ENCODE data around the gene CFDP1.

The CFDP1 gene

DNA sequence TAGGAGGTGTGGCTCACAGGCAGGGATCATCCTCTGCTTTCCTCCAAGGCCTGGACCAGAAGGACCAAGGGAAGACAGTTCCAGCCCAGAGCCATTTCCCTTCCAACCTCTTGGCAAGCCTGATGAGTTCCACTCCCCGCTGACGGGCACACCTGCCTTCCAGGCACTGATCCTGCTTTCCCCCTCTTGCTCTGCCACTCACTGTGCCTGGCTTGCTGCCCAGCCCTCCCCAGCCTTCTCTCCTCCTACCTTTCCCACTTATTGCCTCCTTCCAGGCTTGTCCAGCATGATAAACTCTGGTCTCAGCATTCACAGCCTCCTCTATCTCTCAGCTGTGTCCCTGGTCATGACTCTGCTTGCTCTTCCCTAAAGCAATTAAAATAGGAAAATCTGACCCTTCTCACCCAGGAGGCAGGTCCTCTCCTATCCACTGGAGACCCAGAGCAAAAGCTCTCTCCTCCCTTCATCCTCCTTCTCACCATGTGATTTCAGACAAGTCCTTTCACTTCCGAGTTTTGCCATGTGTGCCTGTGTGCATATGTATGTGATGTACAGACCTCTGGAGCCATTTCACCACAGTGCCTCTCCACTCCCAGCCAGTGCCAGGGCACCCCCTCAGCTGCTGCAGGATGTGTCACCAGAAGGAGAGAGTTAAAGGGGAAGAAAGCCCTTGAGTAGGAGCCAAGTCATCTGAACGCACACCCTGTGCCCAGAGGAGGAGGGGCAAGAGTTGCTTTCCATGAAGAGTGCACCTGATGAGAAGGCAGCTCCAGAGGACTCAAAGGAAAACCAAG, 44.6 kb upstream of the CFDP1 start:
- H3K4me3 ChIP-seq (ENCODE audit: low read depth, low read length): no peak overlapping the region
- no peak for DNase-seq (ENCODE audit: low read depth)
- TF ChIP-seq, protein P1, sequence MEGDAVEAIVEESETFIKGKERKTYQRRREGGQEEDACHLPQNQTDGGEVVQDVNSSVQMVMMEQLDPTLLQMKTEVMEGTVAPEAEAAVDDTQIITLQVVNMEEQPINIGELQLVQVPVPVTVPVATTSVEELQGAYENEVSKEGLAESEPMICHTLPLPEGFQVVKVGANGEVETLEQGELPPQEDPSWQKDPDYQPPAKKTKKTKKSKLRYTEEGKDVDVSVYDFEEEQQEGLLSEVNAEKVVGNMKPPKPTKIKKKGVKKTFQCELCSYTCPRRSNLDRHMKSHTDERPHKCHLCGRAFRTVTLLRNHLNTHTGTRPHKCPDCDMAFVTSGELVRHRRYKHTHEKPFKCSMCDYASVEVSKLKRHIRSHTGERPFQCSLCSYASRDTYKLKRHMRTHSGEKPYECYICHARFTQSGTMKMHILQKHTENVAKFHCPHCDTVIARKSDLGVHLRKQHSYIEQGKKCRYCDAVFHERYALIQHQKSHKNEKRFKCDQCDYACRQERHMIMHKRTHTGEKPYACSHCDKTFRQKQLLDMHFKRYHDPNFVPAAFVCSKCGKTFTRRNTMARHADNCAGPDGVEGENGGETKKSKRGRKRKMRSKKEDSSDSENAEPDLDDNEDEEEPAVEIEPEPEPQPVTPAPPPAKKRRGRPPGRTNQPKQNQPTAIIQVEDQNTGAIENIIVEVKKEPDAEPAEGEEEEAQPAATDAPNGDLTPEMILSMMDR (IDR thresholded peaks at IDR 0.05; ENCODE audit: insufficient read depth, low read depth, low read length, missing control alignments): no peak

DNA sequence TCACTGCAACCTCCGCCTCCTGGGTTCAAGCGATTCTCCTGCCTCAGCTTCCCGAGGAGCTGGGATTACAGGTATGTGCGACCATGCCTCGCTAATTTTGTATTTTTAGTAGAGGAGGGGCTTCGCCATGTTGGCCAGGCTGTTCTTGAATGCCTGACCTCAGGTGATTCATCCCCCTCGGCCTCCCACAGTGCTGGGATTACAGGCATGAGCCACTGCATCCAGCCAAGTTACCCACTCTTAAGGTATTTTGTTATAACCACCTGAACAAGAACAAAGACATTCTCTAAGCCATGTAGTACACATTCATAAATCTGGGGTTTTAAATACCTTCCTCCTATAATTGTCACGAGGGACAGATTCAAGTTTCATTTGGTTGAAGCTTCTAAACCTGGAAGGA, 43.5 kb upstream of the CFDP1 start:
- TF ChIP-seq, protein P1 (IDR thresholded peaks at IDR 0.05; ENCODE audit: insufficient read depth, low read depth, low read length, missing control alignments): no peak
- DNase-seq (ENCODE audit: low read depth): no peak
- H3K4me3 ChIP-seq (ENCODE audit: low read depth, low read length): no peak overlapping the region

DNA sequence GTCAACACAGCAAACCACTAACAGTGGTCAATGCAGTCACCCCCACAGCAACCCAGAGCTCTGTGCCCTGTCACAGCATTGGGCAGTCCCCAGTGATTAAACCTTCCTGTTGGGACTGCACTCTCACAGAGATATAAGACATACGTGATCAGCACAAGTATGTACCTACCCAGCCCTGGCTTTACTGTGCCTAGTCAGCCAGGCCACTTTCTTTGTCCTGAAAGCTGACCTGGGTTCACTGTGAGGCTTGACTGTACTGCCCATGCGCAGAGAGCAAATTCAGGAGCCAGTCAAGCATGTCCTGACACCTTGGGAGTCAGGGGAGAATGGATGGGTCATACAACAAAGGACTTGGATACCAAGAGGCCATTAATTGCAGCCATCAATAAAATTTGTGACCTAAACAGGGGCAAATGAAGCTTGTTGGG, 42.1 kb upstream of the CFDP1 start:
- DNase-seq (ENCODE audit: low read depth): no peak
- TF ChIP-seq, protein P1 (IDR thresholded peaks at IDR 0.05; ENCODE audit: insufficient read depth, low read depth, low read length, missing control alignments): no peak
- H3K4me3 ChIP-seq (ENCODE audit: low read depth, low read length): no peak overlapping the region

DNA sequence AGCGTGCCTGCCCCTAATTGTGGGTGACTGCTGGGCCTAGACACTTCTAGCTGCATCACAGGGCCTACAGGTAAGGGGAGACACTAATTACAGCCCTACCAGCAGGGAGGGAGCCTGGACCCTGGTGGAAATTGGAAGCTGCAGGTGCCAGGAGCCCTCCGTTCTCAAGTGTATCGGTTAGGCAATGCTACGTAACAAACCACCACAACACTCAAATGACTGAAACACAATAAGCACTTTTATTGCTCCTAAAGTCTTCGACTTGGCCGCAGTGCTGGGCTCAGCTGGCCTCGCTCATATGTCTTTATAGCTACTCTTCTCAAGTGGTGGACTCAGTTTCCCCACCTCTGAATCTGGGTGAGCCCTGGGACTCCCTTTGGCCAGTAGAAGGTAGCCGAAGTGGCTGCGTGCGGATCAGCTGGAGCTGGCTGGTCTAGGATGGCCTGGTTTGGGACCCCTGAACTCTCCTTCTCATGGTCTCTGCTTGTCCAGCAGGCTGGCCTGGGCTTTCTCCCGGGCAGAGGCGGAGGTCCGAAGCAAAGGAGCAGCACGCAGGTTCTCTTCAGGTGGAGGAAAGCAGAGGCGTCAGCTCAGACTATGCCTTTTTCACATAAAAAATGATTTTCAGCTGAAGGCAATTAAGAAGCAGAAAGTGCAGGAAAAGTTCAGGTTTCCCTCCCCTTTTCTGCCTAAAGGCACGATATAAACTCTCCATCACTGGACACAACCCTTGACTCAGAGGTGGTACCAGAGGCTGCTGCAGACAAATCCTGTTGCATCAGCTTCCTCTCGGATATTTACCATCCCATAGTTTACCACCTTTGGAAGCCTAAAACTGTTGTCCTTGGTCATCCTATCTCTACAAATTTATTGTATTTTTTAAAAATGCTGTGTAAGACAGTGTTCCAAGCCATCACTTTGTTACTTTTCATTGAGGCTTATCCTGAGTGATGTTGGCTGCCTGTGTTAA, 39.9 kb upstream of the CFDP1 start:
- TF ChIP-seq, protein P1 (IDR thresholded peaks at IDR 0.05; ENCODE audit: insufficient read depth, low read depth, low read length, missing control alignments): no peak
- no peak for DNase-seq (ENCODE audit: low read depth)
- no peak overlapping the region for H3K4me3 ChIP-seq (ENCODE audit: low read depth, low read length)

DNA sequence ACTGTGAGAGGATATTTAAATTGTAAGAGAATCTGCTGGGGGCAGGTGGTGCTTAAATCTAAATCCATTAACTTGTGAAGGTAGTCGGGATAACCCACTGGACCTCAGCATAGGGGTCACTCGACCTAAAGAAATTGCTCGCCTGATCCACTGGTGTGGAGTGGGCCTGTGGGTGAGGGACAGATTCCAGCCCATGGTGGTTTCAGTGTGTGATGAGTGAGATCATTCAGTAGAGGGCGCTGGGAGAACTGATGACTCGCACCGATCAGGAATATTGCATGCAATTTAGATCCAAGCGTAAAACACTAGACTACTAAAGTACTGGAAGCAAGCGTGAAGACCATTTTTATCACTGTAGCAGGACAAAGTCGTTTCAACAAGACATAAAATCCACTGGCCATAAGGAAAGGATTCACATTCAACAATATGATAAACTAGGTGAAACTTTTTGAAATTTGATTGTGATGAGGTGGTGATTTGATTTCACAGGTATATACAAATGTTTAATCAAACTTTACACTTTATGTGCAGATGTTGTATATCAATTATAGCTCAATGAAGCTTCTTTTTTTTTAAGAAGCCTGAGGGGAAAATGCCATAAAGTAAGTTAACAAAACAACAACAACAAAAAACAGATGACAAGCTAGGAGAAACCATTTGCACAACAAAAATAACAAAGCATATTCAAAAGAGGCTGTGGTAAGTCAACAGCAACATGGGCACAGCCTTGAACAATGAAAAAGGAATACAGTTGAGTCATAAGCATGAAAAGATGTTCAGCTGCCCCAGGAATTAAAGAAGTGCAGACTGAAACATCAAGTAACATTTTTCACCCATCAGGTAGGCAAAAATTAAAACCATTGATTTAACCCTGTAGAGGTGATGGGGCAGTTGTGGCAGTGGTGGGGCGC, 38.7 kb upstream of the CFDP1 start:
- DNase-seq (ENCODE audit: low read depth): peak; percentile 58
- H3K4me3 ChIP-seq (ENCODE audit: low read depth, low read length): no peak overlapping the region

DNA sequence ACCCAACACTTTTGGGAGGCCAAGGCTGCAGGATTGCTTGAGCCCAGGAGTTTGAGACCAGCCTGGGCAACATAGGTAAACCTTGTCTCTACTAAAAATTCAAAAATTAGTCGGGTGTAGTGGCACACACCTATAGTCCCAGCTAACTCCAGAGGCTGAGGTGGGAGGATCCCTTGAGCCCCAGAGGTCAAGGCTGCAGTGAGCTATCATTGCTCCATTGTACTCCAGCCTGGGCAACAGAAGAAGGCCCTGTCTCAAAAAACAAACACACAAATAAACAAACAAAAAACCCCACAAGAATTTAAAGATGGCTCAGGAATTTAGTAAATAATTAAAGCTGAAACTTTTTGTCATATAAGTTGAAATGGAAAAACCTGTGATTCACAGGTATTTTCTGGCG, 33.5 kb upstream of the CFDP1 start:
- DNase-seq (ENCODE audit: low read depth): no peak
- TF ChIP-seq, protein P1 (IDR thresholded peaks at IDR 0.05; ENCODE audit: insufficient read depth, low read depth, low read length, missing control alignments): no peak
- no peak overlapping the region for H3K4me3 ChIP-seq (ENCODE audit: low read depth, low read length)

More for the DNA sequence above, 38.7 kb upstream of the CFDP1 start:
- TF ChIP-seq, protein P1 (IDR thresholded peaks at IDR 0.05; ENCODE audit: insufficient read depth, low read depth, low read length, missing control alignments): peak; percentile 72
